A549 (cell line): ENCODE results near the gene HDAC5.
"Not testable (repeated sequence)": the region's sequence is repeated elsewhere in the genome, so short reads cannot be mapped to it uniquely, and the experiment has no call there.

Experiments
- CBX2 ChIP-seq: fragments of 200-600 bp; sonication (generic); IDR thresholded peaks from 2 replicates; pipeline ENCODE4 v1.6.1; 2016; ENCODE audit warnings: low read depth, mild to moderate bottlenecking, borderline replicate concordance
- CHD2 ChIP-seq: fragments of 150-350 bp; IDR thresholded peaks from 2 replicates; pipeline ENCODE4 v1.6.1; 2014; ENCODE audit warnings: low read length; ENCODE audit not compliant: partially characterized antibody
- EP300 ChIP-seq, 2 experiments: fragments of >200 bp; sonication (Bioruptor Twin); formaldehyde crosslinking; IDR thresholded peaks; 2 replicates in 1 of 2; 3 replicates in 1 of 2; pipeline ENCODE4 v1.6.1; 2016 to 2017
- JUN ChIP-seq, 2 experiments: fragments of >200 bp; sonication (Bioruptor Twin); formaldehyde crosslinking; IDR thresholded peaks; 2 replicates in 1 of 2; 3 replicates in 1 of 2; pipeline ENCODE4 v1.6.1; 2016 to 2017
- JUNB ChIP-seq: fragments of >200 bp; sonication (Bioruptor Twin); formaldehyde crosslinking; IDR thresholded peaks from 2 replicates; pipeline ENCODE4 v1.6.1; 2016
- POLR2A ChIP-seq: IDR thresholded peaks from 2 replicates; pipeline ENCODE4 v1.6.1; 2012; ENCODE audit warnings: mild to moderate bottlenecking, low read length
- RAD21 ChIP-seq, 2 experiments: fragments of >200 bp in 1 of 2; sonication (Bioruptor Twin) in 1 of 2; formaldehyde crosslinking in 1 of 2; IDR thresholded peaks in 1 of 2; conservative IDR thresholded peaks in 1 of 2; 2 replicates in 1 of 2; 3 replicates in 1 of 2; pipeline ENCODE4 v1.6.1; 2012 to 2018; ENCODE audit warnings: inconsistent platforms in 1 of 2
- RCOR1 ChIP-seq: fragments of 150-350 bp; IDR thresholded peaks from 2 replicates; pipeline ENCODE4 v1.6.1; 2014; ENCODE audit warnings: antibody characterized with exemption, low read length, low read depth
- TF ChIP-seq, protein P1 (sequence below): fragments of 200-600 bp; sonication (generic); IDR thresholded peaks from 2 replicates; pipeline ENCODE4 v1.6.1; 2016; ENCODE audit warnings: antibody characterized with exemption, mild to moderate bottlenecking, moderate library complexity
- TF ChIP-seq, protein P2 (sequence below): fragments of >200 bp; sonication (Bioruptor Twin); formaldehyde crosslinking; IDR thresholded peaks from 3 replicates; pipeline ENCODE4 v1.5.1; 2016
- TF ChIP-seq, protein P3 (sequence below): fragments of 150-350 bp; IDR thresholded peaks from 2 replicates; pipeline ENCODE4 v1.6.1; 2014; ENCODE audit warnings: low read depth, mild to moderate bottlenecking, low read length

DNA sequence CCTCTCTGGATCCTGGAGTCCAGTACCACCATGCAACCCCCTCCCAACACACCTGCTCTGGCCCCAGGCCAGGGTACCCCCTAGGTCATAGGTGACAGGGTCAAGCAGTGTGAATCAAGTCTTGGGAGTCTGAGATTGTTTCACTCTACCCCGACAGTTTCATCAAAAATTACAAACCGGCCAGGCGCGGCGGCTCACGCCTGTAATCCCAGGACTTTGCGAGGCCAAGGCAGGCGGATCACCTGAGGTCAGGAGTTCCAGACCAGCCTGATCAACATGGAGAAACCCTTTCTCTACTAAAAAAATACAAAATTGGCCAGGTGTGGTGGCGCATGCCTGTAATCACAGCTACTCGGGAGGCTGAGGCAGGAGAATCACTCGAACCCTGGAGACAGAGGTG, 3.2 kb downstream of the HDAC5 start:
- TF ChIP-seq, protein P1, sequence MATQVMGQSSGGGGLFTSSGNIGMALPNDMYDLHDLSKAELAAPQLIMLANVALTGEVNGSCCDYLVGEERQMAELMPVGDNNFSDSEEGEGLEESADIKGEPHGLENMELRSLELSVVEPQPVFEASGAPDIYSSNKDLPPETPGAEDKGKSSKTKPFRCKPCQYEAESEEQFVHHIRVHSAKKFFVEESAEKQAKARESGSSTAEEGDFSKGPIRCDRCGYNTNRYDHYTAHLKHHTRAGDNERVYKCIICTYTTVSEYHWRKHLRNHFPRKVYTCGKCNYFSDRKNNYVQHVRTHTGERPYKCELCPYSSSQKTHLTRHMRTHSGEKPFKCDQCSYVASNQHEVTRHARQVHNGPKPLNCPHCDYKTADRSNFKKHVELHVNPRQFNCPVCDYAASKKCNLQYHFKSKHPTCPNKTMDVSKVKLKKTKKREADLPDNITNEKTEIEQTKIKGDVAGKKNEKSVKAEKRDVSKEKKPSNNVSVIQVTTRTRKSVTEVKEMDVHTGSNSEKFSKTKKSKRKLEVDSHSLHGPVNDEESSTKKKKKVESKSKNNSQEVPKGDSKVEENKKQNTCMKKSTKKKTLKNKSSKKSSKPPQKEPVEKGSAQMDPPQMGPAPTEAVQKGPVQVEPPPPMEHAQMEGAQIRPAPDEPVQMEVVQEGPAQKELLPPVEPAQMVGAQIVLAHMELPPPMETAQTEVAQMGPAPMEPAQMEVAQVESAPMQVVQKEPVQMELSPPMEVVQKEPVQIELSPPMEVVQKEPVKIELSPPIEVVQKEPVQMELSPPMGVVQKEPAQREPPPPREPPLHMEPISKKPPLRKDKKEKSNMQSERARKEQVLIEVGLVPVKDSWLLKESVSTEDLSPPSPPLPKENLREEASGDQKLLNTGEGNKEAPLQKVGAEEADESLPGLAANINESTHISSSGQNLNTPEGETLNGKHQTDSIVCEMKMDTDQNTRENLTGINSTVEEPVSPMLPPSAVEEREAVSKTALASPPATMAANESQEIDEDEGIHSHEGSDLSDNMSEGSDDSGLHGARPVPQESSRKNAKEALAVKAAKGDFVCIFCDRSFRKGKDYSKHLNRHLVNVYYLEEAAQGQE = not testable (repeated sequence)
- TF ChIP-seq, protein P2, sequence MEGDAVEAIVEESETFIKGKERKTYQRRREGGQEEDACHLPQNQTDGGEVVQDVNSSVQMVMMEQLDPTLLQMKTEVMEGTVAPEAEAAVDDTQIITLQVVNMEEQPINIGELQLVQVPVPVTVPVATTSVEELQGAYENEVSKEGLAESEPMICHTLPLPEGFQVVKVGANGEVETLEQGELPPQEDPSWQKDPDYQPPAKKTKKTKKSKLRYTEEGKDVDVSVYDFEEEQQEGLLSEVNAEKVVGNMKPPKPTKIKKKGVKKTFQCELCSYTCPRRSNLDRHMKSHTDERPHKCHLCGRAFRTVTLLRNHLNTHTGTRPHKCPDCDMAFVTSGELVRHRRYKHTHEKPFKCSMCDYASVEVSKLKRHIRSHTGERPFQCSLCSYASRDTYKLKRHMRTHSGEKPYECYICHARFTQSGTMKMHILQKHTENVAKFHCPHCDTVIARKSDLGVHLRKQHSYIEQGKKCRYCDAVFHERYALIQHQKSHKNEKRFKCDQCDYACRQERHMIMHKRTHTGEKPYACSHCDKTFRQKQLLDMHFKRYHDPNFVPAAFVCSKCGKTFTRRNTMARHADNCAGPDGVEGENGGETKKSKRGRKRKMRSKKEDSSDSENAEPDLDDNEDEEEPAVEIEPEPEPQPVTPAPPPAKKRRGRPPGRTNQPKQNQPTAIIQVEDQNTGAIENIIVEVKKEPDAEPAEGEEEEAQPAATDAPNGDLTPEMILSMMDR = not testable (repeated sequence)
- not testable (repeated sequence) for TF ChIP-seq RAD21 (conservative IDR thresholded peaks at IDR 0.05 in 1 of 2, IDR thresholded peaks at IDR 0.05 in 1 of 2); POLR2A; CBX2; EP300 (IDR thresholded peaks at IDR 0.05); CHD2; RCOR1; JUNB; JUN (IDR thresholded peaks at IDR 0.05)
- TF ChIP-seq, protein P3, sequence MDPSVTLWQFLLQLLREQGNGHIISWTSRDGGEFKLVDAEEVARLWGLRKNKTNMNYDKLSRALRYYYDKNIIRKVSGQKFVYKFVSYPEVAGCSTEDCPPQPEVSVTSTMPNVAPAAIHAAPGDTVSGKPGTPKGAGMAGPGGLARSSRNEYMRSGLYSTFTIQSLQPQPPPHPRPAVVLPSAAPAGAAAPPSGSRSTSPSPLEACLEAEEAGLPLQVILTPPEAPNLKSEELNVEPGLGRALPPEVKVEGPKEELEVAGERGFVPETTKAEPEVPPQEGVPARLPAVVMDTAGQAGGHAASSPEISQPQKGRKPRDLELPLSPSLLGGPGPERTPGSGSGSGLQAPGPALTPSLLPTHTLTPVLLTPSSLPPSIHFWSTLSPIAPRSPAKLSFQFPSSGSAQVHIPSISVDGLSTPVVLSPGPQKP = not testable (repeated sequence)
